GM19463 (cell line): Measurements from ENCODE around the gene SLC25A45.
A peak's percentile ranks its signal among the peaks of the same experiment; 100 is the strongest.
"Not testable (repeated sequence)": the region's sequence is repeated elsewhere in the genome, so short reads cannot be mapped to it uniquely, and the experiment has no call there.

Experiments
- ATAC-seq: cut with Tn5 transposase; IDR thresholded peaks from one replicate; pipeline ENCODE4 v1.9.1; 2021; ENCODE audit warnings: mild to moderate bottlenecking, moderate library complexity; ENCODE audit not compliant: unreplicated experiment

SLC25A45 gene

DNA sequence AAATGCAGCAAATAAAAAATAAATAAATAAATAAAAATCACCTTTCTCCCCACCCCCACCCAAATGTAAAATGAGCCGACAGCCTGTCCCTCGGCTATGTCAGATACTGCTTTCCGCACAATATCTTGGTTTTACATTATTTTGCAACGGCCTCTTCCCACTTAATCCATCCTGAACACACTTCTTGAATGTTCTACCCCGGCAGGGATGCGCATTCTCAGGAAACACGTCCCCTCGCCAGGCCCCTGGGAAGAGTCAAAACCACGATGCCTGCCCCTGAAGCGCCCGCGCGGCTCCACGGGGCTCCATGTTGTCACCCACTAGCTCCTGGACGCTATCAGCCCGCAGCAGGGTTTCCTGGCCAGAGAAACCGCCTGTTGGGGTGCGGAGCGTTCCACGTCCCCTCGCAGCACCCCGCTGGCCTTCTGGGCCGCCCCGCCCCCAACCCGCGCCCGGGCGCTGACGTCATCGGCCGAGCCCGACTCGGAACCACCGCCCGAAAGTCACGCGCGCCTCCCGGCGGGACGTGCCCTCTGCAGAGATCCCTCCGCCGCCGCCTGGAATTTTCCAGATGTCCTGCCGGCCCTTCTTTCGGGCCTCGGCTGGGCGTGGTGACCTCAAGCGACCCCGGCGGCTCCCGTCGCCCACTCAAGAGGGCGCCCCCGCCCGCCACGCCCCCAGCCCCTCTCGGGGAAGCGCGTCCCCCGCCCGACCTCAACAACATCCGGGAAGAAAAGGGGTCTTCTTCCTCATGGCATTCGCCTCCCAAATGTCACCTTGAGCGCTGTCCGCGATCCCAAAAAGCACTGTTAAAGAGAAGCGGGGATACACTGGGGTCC, 39.6 kb upstream of the SLC25A45 start:
- ATAC-seq = peak; percentile 22

- no peak for ATAC-seq
These were observed 38.7 kb upstream of the SLC25A45 start for GRCh38 chr11:65420979-65421793.

- ATAC-seq = no peak
These were observed 38.1 kb upstream of the SLC25A45 start for GRCh38 chr11:65420506-65420905.

DNA sequence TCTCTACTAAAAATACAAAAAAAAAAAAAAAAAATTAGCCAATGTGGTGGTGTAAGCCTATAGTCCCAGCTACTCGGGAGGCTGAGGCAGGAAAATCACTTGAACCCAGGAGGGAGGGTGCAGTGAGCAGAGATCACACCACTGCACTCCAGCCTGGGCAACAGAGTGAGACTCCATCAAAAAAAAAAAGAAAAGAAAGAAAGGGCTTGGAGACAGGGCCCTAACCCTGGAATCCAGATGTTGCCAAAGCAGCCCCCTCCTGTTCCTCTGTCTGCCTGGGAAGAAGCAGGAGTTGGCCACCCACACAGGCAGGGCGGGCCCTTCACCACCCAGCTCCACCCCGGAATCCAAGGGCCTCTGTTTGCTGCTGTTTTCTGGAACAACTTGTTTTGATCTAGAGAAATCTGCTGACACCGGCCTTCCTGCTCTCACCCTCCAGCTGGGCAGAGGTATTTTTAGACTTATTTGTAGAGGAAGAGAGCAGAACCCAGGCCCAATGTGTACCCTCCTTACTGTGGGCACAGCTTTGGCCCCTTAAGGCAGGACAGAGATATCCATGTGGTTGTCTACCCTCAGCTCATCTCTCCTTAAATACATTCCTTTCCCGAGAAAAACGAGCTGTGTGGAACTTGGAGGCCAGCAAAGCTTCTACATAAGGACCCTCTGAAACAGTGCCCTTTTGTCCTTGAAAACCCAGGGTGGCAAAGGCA, 37.5 kb upstream of the SLC25A45 start:
- no peak for ATAC-seq

- no peak for ATAC-seq
These were observed 37.0 kb upstream of the SLC25A45 start for GRCh38 chr11:65419460-65419771.

DNA sequence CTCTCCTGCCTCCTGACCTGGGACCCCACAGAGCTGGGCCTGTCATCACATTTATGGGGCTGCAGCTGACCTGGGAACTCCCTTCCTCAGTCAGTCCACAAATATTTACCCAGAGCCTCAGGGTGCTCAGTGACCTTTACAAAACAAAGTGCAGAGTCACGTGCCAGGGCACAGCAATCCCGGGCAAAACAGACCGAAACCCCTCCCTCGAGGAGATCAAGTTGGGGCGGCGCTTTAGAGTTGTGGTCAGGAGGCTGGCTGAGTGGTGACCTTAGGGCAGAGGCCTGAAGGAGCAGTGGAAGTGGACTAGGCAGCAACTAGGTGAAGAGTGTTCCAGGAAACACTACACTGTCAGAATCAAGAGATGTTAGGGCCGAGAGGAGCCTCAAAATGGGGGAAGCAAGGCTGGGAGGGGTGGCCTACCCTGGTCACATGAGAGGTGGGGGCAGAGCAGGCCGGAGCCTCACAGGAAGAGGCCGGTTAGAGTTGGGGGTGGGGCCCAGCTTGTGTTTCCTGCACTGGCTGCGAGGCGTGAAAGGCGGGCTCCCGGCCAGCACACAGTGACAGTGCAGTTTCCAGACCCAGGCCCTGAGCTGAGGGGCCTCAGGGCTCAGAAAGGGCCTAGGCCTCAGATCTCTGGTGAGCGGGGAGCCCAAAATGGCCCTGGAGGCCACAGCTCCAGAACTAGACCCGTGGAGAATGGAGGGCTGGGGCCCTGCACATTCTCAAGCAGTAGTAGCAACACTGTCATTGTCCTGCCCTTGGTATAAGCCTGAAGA, 36.4 kb upstream of the SLC25A45 start:
- ATAC-seq = peak; percentile 35

DNA sequence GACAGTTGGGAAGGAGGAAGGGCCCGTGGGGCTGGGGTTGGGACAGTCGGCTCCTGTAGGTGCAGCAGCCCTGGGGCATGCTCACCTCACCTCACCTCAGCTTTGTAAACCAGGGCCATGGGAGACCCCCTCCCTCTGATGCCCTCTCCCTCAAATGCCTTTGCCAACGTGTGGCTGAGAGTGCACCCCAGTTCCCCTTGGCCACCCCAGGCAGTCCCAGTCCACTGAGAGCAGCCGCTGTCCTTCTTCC, 35.9 kb upstream of the SLC25A45 start:
- no peak for ATAC-seq

GRCh38 chr11:65417702-65418430, 35.4 kb upstream of the SLC25A45 start:
- no peak for ATAC-seq

- ATAC-seq = no peak
These were observed 34.6 kb upstream of the SLC25A45 start for GRCh38 chr11:65416841-65417701.

DNA sequence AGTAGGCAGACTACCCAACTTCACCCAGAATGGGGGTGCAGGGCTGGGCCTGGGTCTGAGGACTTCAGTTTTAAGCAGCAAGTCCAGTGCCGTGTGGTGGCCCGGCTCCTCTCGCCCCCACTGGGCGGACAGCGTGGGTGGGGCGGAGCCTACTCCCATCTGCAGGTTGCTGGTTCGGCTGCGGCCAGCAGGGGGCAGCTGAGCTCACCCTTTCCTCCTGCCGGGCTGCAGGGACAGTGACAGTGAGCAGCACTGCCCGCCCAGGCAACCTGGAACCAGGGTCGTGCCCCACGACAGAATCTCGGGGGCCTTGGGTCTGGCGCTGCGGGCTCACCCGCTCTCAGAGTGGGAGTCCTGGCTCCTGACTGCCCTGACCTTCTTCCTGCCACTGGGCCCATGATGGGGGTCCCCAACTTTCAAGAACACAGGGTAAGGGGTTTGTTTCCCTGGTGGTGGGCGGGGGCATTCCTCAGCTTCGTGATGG, 33.9 kb upstream of the SLC25A45 start:
- peak; percentile 29 for ATAC-seq

DNA sequence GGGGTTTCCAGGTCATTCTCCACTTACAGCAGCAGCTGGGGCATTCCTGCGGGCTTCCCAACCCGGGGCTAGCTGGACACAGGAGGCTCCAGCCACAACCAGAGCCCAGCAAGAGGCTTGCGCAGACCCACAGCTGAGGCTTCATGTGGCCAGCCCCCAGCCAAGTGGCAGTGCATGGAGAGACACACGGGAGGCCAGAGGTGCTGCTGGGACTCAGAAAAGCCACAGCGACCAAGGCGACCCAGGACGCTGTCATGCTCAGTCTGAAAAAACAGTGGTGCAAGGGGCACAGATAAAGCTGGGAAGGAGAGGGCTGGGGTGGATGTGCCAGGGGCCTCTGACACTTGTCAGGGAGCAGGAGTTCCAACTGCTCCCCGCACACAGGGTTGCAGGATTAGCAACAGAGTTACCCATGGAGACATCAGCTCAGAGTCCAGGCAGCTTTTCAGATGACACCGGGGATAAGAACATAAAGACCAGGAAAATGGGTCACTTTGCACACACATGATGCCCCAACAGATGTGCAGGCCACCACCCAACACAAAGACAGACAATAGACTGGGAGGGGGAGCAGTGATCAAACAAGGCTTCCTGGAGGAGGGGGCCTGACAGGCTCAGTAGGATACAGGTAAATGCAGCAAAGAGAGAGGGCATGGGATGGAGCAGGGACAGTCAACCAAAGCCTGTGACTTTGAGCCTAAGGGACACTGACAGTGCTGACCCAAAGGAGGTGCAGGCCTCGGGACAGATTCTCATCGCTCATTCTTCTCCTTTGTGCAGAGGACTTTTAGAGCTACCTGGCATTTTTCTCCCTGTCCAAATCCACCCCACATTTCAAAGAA, 33.3 kb upstream of the SLC25A45 start:
- no peak for ATAC-seq

DNA sequence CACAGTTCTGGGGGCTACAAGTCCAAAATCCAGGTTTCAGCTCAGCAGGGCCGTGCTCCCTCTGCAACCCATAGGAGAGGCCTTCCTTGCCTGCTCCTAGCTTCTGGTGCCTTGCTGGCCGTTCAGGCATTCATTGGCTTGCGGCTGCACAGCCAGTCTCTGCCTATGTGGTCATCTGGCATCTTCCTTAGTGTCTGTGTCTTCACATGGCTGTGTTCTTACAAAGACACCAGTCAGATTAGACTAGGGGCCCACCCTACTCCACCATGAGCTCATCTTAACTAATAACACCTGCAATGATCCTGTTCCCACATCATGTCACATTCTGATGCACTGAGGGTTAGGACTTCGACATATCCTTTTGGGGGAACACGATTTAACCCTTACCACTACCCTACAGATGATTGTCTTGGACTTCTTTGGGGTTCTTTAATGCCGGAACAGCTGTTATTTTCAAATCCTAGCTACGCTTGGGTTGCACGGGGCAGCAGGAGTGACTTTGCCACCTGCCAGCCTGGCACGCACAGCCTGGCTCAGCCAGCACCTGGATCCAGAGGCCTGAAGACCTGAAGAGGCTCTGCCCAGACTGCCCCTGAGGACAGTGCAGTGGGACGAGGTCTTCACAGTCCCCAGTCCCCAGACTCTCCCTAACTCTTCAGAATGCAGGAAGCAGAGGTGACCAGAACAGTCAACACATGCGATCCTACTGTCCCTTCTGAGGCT, 32.5 kb upstream of the SLC25A45 start:
- ATAC-seq = no peak

DNA sequence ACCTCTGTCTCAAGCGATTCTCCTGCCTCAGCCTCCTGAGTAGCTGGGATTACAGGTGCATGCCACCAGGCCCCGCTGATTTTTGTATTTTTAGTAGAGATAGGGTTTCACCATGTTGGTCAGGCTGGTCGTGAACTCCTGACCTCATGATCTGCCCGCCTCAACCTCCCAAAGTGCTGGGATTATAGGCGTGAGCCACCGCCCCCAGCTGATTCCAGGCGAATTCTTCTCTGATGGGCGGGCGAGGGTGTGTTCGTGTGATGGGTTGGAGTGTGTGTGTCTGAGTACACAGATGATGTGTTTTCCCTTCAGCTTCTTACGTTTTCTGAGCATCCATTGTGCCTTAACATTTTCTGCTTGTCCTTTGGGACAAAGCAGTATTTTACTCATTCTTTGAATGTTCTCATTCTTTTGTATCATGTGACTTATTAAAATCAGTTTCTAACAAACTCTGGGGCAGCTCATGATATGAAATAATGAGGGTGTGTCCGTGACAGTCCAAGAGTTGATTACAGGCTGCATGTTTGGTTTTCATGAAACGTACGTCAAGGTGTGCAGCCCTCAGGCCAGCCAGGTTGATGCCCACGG, 30.7 kb upstream of the SLC25A45 start:
- not testable (repeated sequence) for ATAC-seq

GRCh38 chr11:65412271-65413076, 30.0 kb upstream of the SLC25A45 start:
- no peak for ATAC-seq

- ATAC-seq = no peak
These were observed 29.2 kb upstream of the SLC25A45 start for GRCh38 chr11:65411681-65412070.

DNA sequence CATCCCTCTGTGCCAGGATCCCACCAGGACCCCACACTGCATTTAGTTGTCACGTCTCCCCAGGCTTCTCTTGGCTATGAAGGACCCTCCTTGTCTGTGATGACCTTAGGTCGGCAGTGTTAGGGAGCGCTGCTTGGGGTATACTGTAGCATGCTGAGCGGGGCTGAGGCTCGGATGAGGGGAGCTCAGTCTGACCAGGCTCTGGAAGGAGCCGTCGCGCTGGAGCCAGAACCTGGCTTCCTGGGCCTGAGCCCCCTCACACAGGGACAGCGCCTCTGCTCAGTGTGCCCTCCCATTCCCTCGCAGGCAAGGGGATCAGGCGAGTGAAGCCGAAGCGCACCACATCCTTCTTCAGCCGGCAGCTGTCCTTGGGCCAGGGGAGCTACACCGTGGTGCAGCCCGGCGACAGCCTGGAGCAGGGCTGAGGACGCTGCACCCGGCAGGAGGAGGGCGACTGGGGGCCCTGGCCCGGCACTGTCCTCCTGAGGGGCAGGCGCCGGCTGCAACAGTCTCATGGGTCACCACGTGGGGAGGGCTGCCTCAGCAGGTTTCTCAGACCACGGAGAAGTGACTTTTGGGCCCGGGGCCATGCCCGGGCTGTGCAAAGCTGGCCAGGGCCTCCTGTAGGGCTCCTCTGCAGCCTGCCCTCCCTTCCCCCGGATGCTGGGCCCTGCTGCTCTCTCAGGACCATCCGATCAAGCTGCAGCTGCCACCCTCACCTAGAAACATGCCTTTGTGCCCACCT, 28.7 kb upstream of the SLC25A45 start:
- ATAC-seq = no peak
